Measurements from ENCODE around the gene FAM131B.

The FAM131B gene

GRCh38 chr7:143383642-143383957, 21.1 kb upstream of the FAM131B start:
- 53% methylated on average over 1 of the region's 1 CpG for WGBS
- H3K27ac ChIP-seq (ENCODE audit: low read length, poor library complexity, severe bottlenecking): no peak overlapping the region
- H2AK5ac ChIP-seq (ENCODE audit: low read length, severe bottlenecking): no peak overlapping the region
- no peak for DNase-seq
- H3K9ac ChIP-seq (ENCODE audit: low read length): peak overlapping the region; percentile 98
- peaks cover 5% of the 10 kb centered on the region for H3K79me1 ChIP-seq (replicated peaks; ENCODE audit: low read length, poor library complexity, severe bottlenecking)
- H3K18ac ChIP-seq (ENCODE audit: low read depth in 1 of 2, low read length in 2 of 2): peak overlapping the region in 1 of 2 experiments; percentile 13
- no peaks in the 10 kb centered on the region for H3K9me3 ChIP-seq (ENCODE audit: control insufficient read depth, low read length)
- no peak overlapping the region for H2BK12ac ChIP-seq (ENCODE audit: low read length in 2 of 2)
- H2BK120ac ChIP-seq (ENCODE audit: low read depth, low read length): no peak overlapping the region
- no peak overlapping the region for H2AFZ ChIP-seq (ENCODE audit: low read depth, low read length)
- H3K36me3 ChIP-seq (ENCODE audit: control insufficient read depth in 1 of 2, insufficient read depth in 2 of 2, low read depth in 1 of 2, low read length in 2 of 2): peaks cover 55 to 63% of the 10 kb centered on the region in 2 experiments
- H3K4me1 ChIP-seq (ENCODE audit: control insufficient read depth, insufficient read depth, low read depth, low read length): peaks cover 54% of the 10 kb centered on the region
- H3K4me3 ChIP-seq (ENCODE audit: insufficient read depth in 1 of 2, low read depth in 1 of 2, low read length in 2 of 2): peak overlapping the region in 1 of 2 experiments; percentile 88
- no peak overlapping the region for H3K23ac ChIP-seq (ENCODE audit: low read length in 2 of 2)
- no peaks in the 10 kb centered on the region for H3K27me3 ChIP-seq (ENCODE audit: control insufficient read depth in 1 of 2, insufficient read depth in 1 of 2, low read length in 2 of 2)
- no peak overlapping the region for H4K8ac ChIP-seq (ENCODE audit: low read length)
- H4K91ac ChIP-seq (ENCODE audit: low read length): no peak overlapping the region
- no peak overlapping the region for H3K4ac ChIP-seq (ENCODE audit: low read depth in 1 of 2, low read length in 2 of 2)
- no peak overlapping the region for H2BK15ac ChIP-seq (ENCODE audit: low read depth, poor library complexity, severe bottlenecking)
- H2BK5ac ChIP-seq (ENCODE audit: low read depth, low read length, poor library complexity, severe bottlenecking): no peak overlapping the region
- no peak overlapping the region for H3K14ac ChIP-seq (ENCODE audit: low read length in 2 of 2)
- H3K4me2 ChIP-seq (ENCODE audit: low read length, poor library complexity, severe bottlenecking): peak overlapping the region; percentile 62

DNA sequence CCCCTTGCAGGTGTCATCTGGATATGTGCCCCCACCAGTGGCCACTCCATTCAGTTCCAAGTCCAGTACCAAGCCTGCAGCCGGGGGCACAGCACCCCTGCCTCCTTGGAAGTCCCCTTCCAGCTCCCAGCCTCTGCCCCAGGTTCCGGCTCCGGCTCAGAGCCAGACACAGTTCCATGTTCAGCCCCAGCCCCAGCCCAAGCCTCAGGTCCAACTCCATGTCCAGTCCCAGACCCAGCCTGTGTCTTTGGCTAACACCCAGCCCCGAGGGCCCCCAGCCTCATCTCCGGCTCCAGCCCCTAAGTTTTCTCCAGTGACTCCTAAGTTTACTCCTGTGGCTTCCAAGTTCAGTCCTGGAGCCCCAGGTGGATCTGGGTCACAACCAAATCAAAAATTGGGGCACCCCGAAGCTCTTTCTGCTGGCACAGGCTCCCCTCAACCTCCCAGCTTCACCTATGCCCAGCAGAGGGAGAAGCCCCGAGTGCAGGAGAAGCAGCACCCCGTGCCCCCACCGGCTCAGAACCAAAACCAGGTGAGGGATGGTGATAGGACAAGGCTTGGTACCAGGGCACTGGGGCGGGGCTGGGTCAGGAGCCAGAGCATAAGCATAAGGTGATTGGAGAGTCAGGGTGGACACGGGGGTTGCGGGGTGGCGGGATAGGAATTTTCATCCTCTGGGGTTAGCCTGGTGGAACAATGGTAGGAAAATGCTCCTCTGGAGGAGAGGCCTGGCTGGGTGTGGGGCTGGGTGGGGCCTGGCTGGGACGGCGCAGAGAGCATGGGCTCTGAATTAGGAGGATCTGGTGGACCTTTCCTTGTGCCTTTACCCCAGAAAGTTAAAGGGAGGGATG, 20.5 kb upstream of the FAM131B start:
- no peak overlapping the region for H2BK12ac ChIP-seq (ENCODE audit: low read length in 2 of 2)
- H3K27ac ChIP-seq (ENCODE audit: low read length, poor library complexity, severe bottlenecking): peak overlapping the region; percentile 91
- no peak overlapping the region for H2BK120ac ChIP-seq (ENCODE audit: low read depth, low read length)
- peak overlapping the region in 1 of 2 experiments; percentile 49 for H3K14ac ChIP-seq (ENCODE audit: low read length in 2 of 2)
- H3K9me3 ChIP-seq (ENCODE audit: control insufficient read depth, low read length): no peaks in the 10 kb centered on the region
- peak overlapping the region in 1 of 2 experiments; percentile 30 for H3K4ac ChIP-seq (ENCODE audit: low read depth in 1 of 2, low read length in 2 of 2)
- no peak overlapping the region for H4K8ac ChIP-seq (ENCODE audit: low read length)
- H2AK5ac ChIP-seq (ENCODE audit: low read length, severe bottlenecking): no peak overlapping the region
- H3K4me3 ChIP-seq (ENCODE audit: insufficient read depth in 1 of 2, low read depth in 1 of 2, low read length in 2 of 2): peak overlapping the region; percentile 78 to 88
- peaks cover 4% of the 10 kb centered on the region for H3K79me1 ChIP-seq (replicated peaks; ENCODE audit: low read length, poor library complexity, severe bottlenecking)
- H3K4me2 ChIP-seq (ENCODE audit: low read length, poor library complexity, severe bottlenecking): peak overlapping the region; percentile 62
- DNase-seq: no peak
- 84% methylated on average over 14 of the region's 15 CpGs for WGBS
- H3K27me3 ChIP-seq (ENCODE audit: control insufficient read depth in 1 of 2, insufficient read depth in 1 of 2, low read length in 2 of 2): no peaks in the 10 kb centered on the region
- no peak overlapping the region for H4K91ac ChIP-seq (ENCODE audit: low read length)
- H2BK15ac ChIP-seq (ENCODE audit: low read depth, poor library complexity, severe bottlenecking): no peak overlapping the region
- H3K18ac ChIP-seq (ENCODE audit: low read depth in 1 of 2, low read length in 2 of 2): peak overlapping the region; percentile 10 to 48
- H3K4me1 ChIP-seq (ENCODE audit: control insufficient read depth, insufficient read depth, low read depth, low read length): peaks cover 51% of the 10 kb centered on the region
- no peak overlapping the region for H2AFZ ChIP-seq (ENCODE audit: low read depth, low read length)
- H2BK5ac ChIP-seq (ENCODE audit: low read depth, low read length, poor library complexity, severe bottlenecking): no peak overlapping the region
- no peak overlapping the region for H3K23ac ChIP-seq (ENCODE audit: low read length in 2 of 2)
- H3K36me3 ChIP-seq (ENCODE audit: control insufficient read depth in 1 of 2, insufficient read depth in 2 of 2, low read depth in 1 of 2, low read length in 2 of 2): peaks cover 49 to 57% of the 10 kb centered on the region in 2 experiments
- peak overlapping the region; percentile 98 for H3K9ac ChIP-seq (ENCODE audit: low read length)

DNA sequence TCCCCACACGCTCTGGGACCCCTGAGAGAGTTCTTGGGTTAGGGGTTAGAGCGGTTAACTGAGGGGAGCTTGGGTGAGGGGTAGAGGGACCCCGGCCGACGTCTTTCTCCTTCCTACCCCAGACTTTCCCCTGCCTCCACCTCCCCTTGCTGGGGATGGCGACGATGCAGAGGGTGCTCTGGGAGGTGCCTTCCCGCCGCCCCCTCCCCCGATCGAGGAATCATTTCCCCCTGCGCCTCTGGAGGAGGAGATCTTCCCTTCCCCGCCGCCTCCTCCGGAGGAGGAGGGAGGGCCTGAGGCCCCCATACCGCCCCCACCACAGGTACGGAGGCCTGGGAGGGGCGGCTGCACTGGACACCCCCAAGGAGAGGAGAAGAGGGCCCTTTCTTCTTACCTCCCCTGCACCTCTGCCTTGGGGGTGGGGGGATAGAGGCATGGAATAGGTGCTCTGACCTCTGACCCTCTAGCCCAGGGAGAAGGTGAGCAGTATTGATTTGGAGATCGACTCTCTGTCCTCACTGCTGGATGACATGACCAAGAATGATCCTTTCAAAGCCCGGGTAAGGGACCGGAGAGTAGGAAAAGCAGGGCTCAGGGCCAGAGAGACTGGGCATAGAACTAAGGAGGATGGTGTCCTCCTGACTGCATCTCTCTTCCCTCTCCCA, 19.7 kb upstream of the FAM131B start:
- Histone ChIP-seq H4K91ac (ENCODE audit: low read length) (no peak overlapping the region), H3K4me2 (ENCODE audit: low read length, poor library complexity, severe bottlenecking) (peak overlapping the region; percentile 62)

More for the DNA sequence above, 19.7 kb upstream of the FAM131B start:
- Histone ChIP-seq H2BK120ac (ENCODE audit: low read depth, low read length) (peak overlapping the region; percentile 94), H2AFZ (ENCODE audit: low read depth, low read length) (no peak overlapping the region), H2BK12ac (ENCODE audit: low read length in 2 of 2) (peak overlapping the region in 1 of 2 experiments; percentile 7), H3K23ac (ENCODE audit: low read length in 2 of 2) (peak overlapping the region; percentile 9 to 45), H3K79me1 (replicated peaks; ENCODE audit: low read length, poor library complexity, severe bottlenecking) (peaks cover 5% of the 10 kb centered on the region), H3K4me1 (ENCODE audit: control insufficient read depth, insufficient read depth, low read depth, low read length) (peaks cover 44% of the 10 kb centered on the region), H3K27me3 (ENCODE audit: control insufficient read depth in 1 of 2, insufficient read depth in 1 of 2, low read length in 2 of 2) (no peaks in the 10 kb centered on the region), H3K9ac (ENCODE audit: low read length) (peak overlapping the region; percentile 98), H2AK5ac (ENCODE audit: low read length, severe bottlenecking) (peak overlapping the region; percentile 72), H2BK15ac (ENCODE audit: low read depth, poor library complexity, severe bottlenecking) (no peak overlapping the region), H2BK5ac (ENCODE audit: low read depth, low read length, poor library complexity, severe bottlenecking) (peak overlapping the region; percentile 97), H3K4ac (ENCODE audit: low read depth in 1 of 2, low read length in 2 of 2) (peak overlapping the region; percentile 63 to 86), H4K8ac (ENCODE audit: low read length) (peak overlapping the region; percentile 27), H3K27ac (ENCODE audit: low read length, poor library complexity, severe bottlenecking) (peak overlapping the region; percentile 91), H3K36me3 (ENCODE audit: control insufficient read depth in 1 of 2, insufficient read depth in 2 of 2, low read depth in 1 of 2, low read length in 2 of 2) (peaks cover 42 to 50% of the 10 kb centered on the region in 2 experiments), H3K4me3 (ENCODE audit: insufficient read depth in 1 of 2, low read depth in 1 of 2, low read length in 2 of 2) (peak overlapping the region; percentile 78 to 88), H3K18ac (ENCODE audit: low read depth in 1 of 2, low read length in 2 of 2) (peak overlapping the region; percentile 89 to 92), H3K9me3 (ENCODE audit: control insufficient read depth, low read length) (no peaks in the 10 kb centered on the region), H3K14ac (ENCODE audit: low read length in 2 of 2) (peak overlapping the region in 1 of 2 experiments; percentile 57)
- DNase-seq: no peak
- 24% methylated on average over 7 of the region's 21 CpGs for WGBS

Data from mesenchymal stem cell (in vitro differentiated cells and primary cell).